ENCODE results near the gene ARMH4. TPM values are rescaled to one million over a fixed set of nuclear protein-coding genes. Genes with fewer than 3 reads are reported as not detected.

Gene ARMH4
- total RNA-seq, 2 donors from 2014 or later = 0.57 to 2.8 TPM

GRCh38 chr14:58068306-58068705, 83.7 kb downstream of the ARMH4 start:
- H3K9ac ChIP-seq (ENCODE audit: low read depth in 2 of 2, low read length in 2 of 2) = no peak overlapping the region

GRCh38 chr14:58066115-58066514, 85.9 kb downstream of the ARMH4 start:
- Histone ChIP-seq H3K9me3 (no peaks in the 10 kb centered on the region), H3K4me3 (no peak overlapping the region), H3K36me3 (no peaks in the 10 kb centered on the region), H3K9ac (ENCODE audit: low read depth in 2 of 2, low read length in 2 of 2) (no peak overlapping the region), H3K4me1 (no peaks in the 10 kb centered on the region), H3K27me3 (no peaks in the 10 kb centered on the region), H3K27ac (no peak overlapping the region)
- TF ChIP-seq CTCF (IDR thresholded peaks at IDR 0.05) = no peak
- intact Hi-C loops (cut with DNase I) = no loop called here
- DNase-seq = no peak

More at GRCh38 chr14:58068306-58068705, 83.7 kb downstream of the ARMH4 start:
- Histone ChIP-seq H3K4me1 (no peaks in the 10 kb centered on the region), H3K9me3 (no peaks in the 10 kb centered on the region), H3K27ac (no peak overlapping the region), H3K36me3 (no peaks in the 10 kb centered on the region), H3K27me3 (no peaks in the 10 kb centered on the region), H3K4me3 (no peak overlapping the region)
- DNase-seq = no peak
- intact Hi-C loops (cut with DNase I) = no loop called here
- TF ChIP-seq CTCF (IDR thresholded peaks at IDR 0.05) = no peak

GRCh38 chr14:58061581-58061980, 90.4 kb downstream of the ARMH4 start:
- Histone ChIP-seq H3K36me3 (no peaks in the 10 kb centered on the region), H3K27ac (no peak overlapping the region), H3K27me3 (no peaks in the 10 kb centered on the region), H3K4me1 (no peaks in the 10 kb centered on the region), H3K4me3 (no peak overlapping the region), H3K9me3 (no peaks in the 10 kb centered on the region), H3K9ac (ENCODE audit: low read depth in 2 of 2, low read length in 2 of 2) (no peak overlapping the region)
- no peak for TF ChIP-seq CTCF (IDR thresholded peaks at IDR 0.05)
- intact Hi-C loops (cut with DNase I) = no loop called here
- no peak for DNase-seq

- intact Hi-C loops (cut with DNase I) = no loop called here
- Histone ChIP-seq H3K27ac (no peak overlapping the region), H3K4me3 (no peak overlapping the region), H3K9ac (ENCODE audit: low read depth in 2 of 2, low read length in 2 of 2) (no peak overlapping the region), H3K27me3 (no peaks in the 10 kb centered on the region), H3K4me1 (no peaks in the 10 kb centered on the region), H3K36me3 (no peaks in the 10 kb centered on the region), H3K9me3 (no peaks in the 10 kb centered on the region)
- no peak for DNase-seq
- no peak for TF ChIP-seq CTCF (IDR thresholded peaks at IDR 0.05)
These were observed 91.1 kb downstream of the ARMH4 start for GRCh38 chr14:58060898-58061297.

- Histone ChIP-seq H3K36me3 (no peaks in the 10 kb centered on the region), H3K9ac (ENCODE audit: low read depth in 2 of 2, low read length in 2 of 2) (no peak overlapping the region), H3K4me1 (no peaks in the 10 kb centered on the region), H3K27ac (no peak overlapping the region), H3K9me3 (no peaks in the 10 kb centered on the region), H3K4me3 (no peak overlapping the region), H3K27me3 (no peaks in the 10 kb centered on the region)
- DNase-seq = no peak
- intact Hi-C loops (cut with DNase I) = no loop called here
- no peak for TF ChIP-seq CTCF (IDR thresholded peaks at IDR 0.05)
These were observed 91.9 kb downstream of the ARMH4 start for GRCh38 chr14:58060077-58060476.

GRCh38 chr14:58059126-58059525, 92.9 kb downstream of the ARMH4 start:
- H3K27me3 ChIP-seq = no peaks in the 10 kb centered on the region
- H3K4me1 ChIP-seq = no peaks in the 10 kb centered on the region
- no peaks in the 10 kb centered on the region for H3K9me3 ChIP-seq
- H3K9ac ChIP-seq (ENCODE audit: low read depth in 2 of 2, low read length in 2 of 2) = no peak overlapping the region
- H3K27ac ChIP-seq = no peak overlapping the region
- no peak for TF ChIP-seq CTCF (IDR thresholded peaks at IDR 0.05)
- no peak for DNase-seq
- H3K4me3 ChIP-seq = no peak overlapping the region
- H3K36me3 ChIP-seq = no peaks in the 10 kb centered on the region
- intact Hi-C loops (cut with DNase I) = no loop called here

Data from colonic mucosa (tissue), 4 donors.